GM18507 (cell line): ENCODE data around the gene CD59.

Source experiments
- DNase-seq: peaks from one replicate; pipeline ENCODE4 v3.0.0; 2011; ENCODE audit warnings: low read depth; ENCODE audit not compliant: insufficient read length; ENCODE audit errors: extremely low spot score
- FAIRE-seq: peaks from 2 replicates; lab custom pipeline; 2011; peaks lifted over from hg19 to GRCh38; lab: Jason Lieb, UNC

CD59 gene

DNA sequence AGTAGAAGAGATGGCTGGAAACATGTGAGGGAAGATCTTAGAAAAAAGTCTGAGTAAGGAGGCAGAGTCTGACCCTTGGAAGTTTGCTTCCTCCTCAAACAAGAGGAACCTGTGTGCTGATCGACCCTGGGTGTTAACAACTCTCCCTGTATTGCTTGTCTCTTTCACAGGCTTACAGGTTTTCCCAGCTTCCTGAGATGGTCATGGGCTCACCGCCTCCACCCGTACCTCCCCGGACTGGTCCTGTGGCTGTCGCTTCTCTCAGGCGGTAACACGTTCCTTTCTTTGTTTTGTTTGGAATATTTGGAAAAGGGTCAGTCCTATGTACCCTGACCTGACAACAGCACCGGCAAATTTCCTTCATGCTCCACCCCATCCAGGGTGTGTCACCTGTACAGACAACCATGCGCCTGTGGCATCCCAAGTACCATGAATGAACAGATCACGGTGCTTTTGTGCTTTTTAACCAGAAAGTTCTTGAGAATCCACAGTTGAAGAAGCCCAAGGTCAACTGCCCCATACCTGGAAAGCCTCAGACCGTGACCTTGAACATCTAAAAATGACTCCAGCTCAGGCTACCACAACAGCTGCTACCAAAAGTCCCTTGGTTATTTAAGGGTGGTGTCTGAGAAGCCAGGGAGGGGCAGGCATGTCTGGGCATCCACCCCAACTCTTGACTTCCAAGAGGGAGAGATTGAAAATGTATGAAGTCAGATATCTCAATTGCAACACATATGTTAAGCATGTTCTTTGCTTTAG lies 80.2 kb downstream of the CD59 start:
- FAIRE-seq (peak; percentile 51), DNase-seq (no peak)

DNA sequence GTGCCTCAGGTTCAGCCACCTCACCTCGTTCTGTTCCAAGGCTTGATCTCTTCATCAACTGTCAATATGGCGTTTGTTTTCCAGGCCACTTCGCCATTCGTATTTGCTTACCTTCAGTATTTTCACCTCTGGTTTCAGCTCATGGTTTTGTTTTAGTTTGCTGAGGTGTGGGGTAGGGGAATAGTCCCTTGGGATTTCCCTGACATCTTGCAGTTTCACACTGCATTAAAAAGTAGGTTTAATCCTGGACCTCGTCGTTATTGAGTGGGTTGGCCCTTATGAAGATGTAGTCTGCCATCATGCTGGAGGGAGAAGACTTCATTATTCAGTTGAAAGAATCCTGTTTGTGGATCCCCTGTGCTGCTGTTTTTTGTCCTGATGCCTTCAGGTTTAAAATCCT lies 81.6 kb downstream of the CD59 start:
- FAIRE-seq (no peak), DNase-seq (no peak)
